ENCODE measurements around the gene KDM7A. TPM values are rescaled to one million over a fixed set of nuclear protein-coding genes. Genes with fewer than 3 reads are reported as not detected.

KDM7A gene
- total RNA-seq, 1 experiment from 2014 or later, result 11.7 TPM

DNA sequence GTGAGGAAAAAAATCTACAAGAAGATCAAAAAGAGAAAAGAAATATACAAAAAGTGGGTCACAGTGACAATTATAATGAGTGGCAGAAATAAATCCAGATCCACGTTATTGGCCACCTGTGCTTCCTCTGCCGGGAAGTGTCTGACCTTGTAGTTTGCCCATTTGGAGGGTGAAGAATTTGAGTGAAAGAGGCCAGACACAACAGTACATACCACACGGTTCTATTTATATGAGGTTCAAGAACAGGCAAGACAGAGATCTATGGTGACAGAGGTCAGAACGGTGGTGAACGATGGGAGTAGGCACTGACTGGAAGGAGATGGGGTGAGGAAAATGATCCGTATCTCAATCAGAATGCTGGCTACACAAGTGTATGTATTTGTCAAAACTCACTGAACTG, 131.1 kb downstream of the KDM7A start:
- BruUV-seq (replicated peaks), result no TSS peak
- Histone ChIP-seq H3K36me3 (ENCODE audit: insufficient read depth, low read length, poor library complexity, severe bottlenecking) (no peaks in the 10 kb centered on the region), H3K27me3 (replicated peaks; ENCODE audit: insufficient read depth, low read depth, low read length, poor library complexity) (no peaks in the 10 kb centered on the region), H3K4me1 (ENCODE audit: insufficient read depth, low read length, poor library complexity, severe bottlenecking) (no peaks in the 10 kb centered on the region), H3K4me3 (ENCODE audit: low read depth, low read length, poor library complexity, severe bottlenecking) (no peak overlapping the region), H3K27ac (ENCODE audit: low read depth, low read length, poor library complexity, severe bottlenecking) (no peak overlapping the region), H3K9me3 (ENCODE audit: low read depth, low read length, poor library complexity, severe bottlenecking) (no peaks in the 10 kb centered on the region)
- ChIA-PET CTCF (no interaction called here), POLR2A (ENCODE audit: low non-redundant PET) (interaction anchor here (0.6 kb wide), 1 partner anchor 173 kb away, joined by 3 read pairs; no protein-coding TSS in a partner anchor)
- DNase-seq (ENCODE audit: low spot score), result no peak
- no peak for TF ChIP-seq EZH2 (IDR thresholded peaks at IDR 0.05; ENCODE audit: borderline replicate concordance, low read depth, low read length, poor library complexity, severe bottlenecking)
- intact Hi-C loops (cut with micrococcal nuclease; ENCODE audit: unreplicated experiment), result no loop called here

DNA sequence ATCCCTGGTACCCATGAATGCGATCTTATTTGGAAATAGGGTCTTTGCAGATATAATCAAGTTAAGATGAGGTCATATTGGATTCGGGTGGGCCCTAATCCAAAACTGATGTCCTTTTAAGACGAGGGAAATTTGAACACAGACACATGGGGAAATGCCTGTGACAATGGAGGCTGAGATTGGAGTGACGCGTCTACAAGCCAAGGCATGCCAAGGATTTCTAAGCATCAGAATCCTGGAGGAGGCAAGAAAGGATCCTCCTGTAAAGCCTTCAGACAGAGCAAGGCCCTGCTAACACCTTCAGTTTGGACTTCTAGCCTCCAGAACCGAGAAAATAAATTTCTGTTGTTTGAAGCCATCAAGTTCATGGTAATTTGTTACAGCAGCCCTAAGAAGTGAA, 132.5 kb downstream of the KDM7A start:
- ChIA-PET CTCF (no interaction called here), POLR2A (ENCODE audit: low non-redundant PET) (no interaction called here)
- no peak overlapping the region for H3K27ac ChIP-seq (ENCODE audit: low read depth, low read length, poor library complexity, severe bottlenecking)
- no peak overlapping the region for H3K4me3 ChIP-seq (ENCODE audit: low read depth, low read length, poor library complexity, severe bottlenecking)
- no TSS peak for BruUV-seq (replicated peaks)
- intact Hi-C loops (cut with micrococcal nuclease; ENCODE audit: unreplicated experiment), result no loop called here
- no peaks in the 10 kb centered on the region for H3K27me3 ChIP-seq (replicated peaks; ENCODE audit: insufficient read depth, low read depth, low read length, poor library complexity)
- H3K36me3 ChIP-seq (ENCODE audit: insufficient read depth, low read length, poor library complexity, severe bottlenecking), result no peaks in the 10 kb centered on the region
- no peak for DNase-seq (ENCODE audit: low spot score)
- no peaks in the 10 kb centered on the region for H3K4me1 ChIP-seq (ENCODE audit: insufficient read depth, low read length, poor library complexity, severe bottlenecking)
- no peak for TF ChIP-seq EZH2 (IDR thresholded peaks at IDR 0.05; ENCODE audit: borderline replicate concordance, low read depth, low read length, poor library complexity, severe bottlenecking)
- TF ChIP-seq, protein P1, sequence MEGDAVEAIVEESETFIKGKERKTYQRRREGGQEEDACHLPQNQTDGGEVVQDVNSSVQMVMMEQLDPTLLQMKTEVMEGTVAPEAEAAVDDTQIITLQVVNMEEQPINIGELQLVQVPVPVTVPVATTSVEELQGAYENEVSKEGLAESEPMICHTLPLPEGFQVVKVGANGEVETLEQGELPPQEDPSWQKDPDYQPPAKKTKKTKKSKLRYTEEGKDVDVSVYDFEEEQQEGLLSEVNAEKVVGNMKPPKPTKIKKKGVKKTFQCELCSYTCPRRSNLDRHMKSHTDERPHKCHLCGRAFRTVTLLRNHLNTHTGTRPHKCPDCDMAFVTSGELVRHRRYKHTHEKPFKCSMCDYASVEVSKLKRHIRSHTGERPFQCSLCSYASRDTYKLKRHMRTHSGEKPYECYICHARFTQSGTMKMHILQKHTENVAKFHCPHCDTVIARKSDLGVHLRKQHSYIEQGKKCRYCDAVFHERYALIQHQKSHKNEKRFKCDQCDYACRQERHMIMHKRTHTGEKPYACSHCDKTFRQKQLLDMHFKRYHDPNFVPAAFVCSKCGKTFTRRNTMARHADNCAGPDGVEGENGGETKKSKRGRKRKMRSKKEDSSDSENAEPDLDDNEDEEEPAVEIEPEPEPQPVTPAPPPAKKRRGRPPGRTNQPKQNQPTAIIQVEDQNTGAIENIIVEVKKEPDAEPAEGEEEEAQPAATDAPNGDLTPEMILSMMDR (conservative IDR thresholded peaks at IDR 0.05; ENCODE audit: low read depth, low read length), result no peak
- H3K9me3 ChIP-seq (ENCODE audit: low read depth, low read length, poor library complexity, severe bottlenecking), result no peaks in the 10 kb centered on the region

DNA sequence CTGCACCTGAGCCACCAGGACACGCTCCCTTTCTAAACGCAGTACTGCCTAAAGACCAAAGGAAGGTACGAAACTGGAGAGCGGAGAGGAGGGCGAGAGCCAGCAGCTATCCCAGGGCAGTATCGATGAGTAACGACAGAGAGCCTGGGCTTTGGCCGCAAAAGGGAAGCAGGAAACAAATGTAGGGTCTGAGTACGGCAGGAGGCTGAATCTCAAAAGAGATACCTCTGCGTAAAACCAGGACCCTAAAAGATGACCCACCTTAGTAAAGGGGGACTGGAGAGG, 134.5 kb downstream of the KDM7A start:
- Histone ChIP-seq H3K4me1 (ENCODE audit: insufficient read depth, low read length, poor library complexity, severe bottlenecking) (no peaks in the 10 kb centered on the region), H3K27ac (ENCODE audit: low read depth, low read length, poor library complexity, severe bottlenecking) (no peak overlapping the region), H3K36me3 (ENCODE audit: insufficient read depth, low read length, poor library complexity, severe bottlenecking) (no peaks in the 10 kb centered on the region), H3K27me3 (replicated peaks; ENCODE audit: insufficient read depth, low read depth, low read length, poor library complexity) (no peaks in the 10 kb centered on the region), H3K4me3 (ENCODE audit: low read depth, low read length, poor library complexity, severe bottlenecking) (no peak overlapping the region), H3K9me3 (ENCODE audit: low read depth, low read length, poor library complexity, severe bottlenecking) (no peaks in the 10 kb centered on the region)
- BruUV-seq (replicated peaks), result no TSS peak
- no peak for TF ChIP-seq EZH2 (IDR thresholded peaks at IDR 0.05; ENCODE audit: borderline replicate concordance, low read depth, low read length, poor library complexity, severe bottlenecking)
- TF ChIP-seq, protein P1 (conservative IDR thresholded peaks at IDR 0.05; ENCODE audit: low read depth, low read length), result no peak
- ChIA-PET CTCF (no interaction called here), POLR2A (ENCODE audit: low non-redundant PET) (no interaction called here)
- DNase-seq (ENCODE audit: low spot score), result no peak
- intact Hi-C loops (cut with micrococcal nuclease; ENCODE audit: unreplicated experiment), result no loop called here

DNA sequence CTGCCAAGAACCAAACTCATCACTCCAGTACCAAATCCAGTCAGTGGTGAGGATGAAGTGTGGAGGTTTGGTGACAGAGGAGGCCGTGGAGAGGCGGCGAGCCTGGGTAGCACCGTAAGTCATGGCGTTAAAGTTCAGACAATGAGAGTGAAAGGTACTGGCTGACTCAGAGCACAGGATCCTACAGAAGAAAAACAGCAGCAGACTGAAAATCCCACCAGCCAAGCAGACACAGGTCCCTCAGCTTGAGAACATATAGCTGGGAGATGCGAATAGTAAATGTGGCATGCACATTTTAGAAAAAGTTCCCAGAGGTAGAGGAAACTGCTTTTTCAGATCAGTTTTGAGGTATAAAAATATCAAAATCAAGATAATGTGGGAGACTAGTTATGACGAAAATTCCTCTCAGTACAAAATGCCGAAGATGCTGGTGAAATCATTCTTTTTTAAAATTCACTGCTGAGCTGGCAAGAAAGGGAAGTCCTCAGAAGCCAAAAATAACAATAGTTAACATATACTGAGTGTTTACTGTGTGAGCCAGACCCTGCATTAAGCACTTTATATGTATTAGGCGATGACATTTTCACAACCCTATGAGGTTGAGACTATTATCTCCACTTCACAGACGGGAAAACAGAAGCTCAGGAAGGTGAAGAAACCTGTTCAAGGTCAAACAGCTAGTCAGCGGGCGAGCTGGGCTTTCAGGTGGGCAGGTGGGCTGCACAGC, 135.0 kb downstream of the KDM7A start:
- Histone ChIP-seq H3K27me3 (replicated peaks; ENCODE audit: insufficient read depth, low read depth, low read length, poor library complexity) (no peaks in the 10 kb centered on the region), H3K27ac (ENCODE audit: low read depth, low read length, poor library complexity, severe bottlenecking) (no peak overlapping the region), H3K4me1 (ENCODE audit: insufficient read depth, low read length, poor library complexity, severe bottlenecking) (no peaks in the 10 kb centered on the region), H3K9me3 (ENCODE audit: low read depth, low read length, poor library complexity, severe bottlenecking) (no peaks in the 10 kb centered on the region), H3K4me3 (ENCODE audit: low read depth, low read length, poor library complexity, severe bottlenecking) (no peak overlapping the region), H3K36me3 (ENCODE audit: insufficient read depth, low read length, poor library complexity, severe bottlenecking) (no peaks in the 10 kb centered on the region)
- no peak for DNase-seq (ENCODE audit: low spot score)
- intact Hi-C loops (cut with micrococcal nuclease; ENCODE audit: unreplicated experiment), result no loop called here
- BruUV-seq (replicated peaks), result no TSS peak
- CTCF ChIA-PET, result no interaction called here
- POLR2A ChIA-PET (ENCODE audit: low non-redundant PET), result no interaction called here
- TF ChIP-seq, protein P1 (conservative IDR thresholded peaks at IDR 0.05; ENCODE audit: low read depth, low read length), result no peak
- no peak for TF ChIP-seq EZH2 (IDR thresholded peaks at IDR 0.05; ENCODE audit: borderline replicate concordance, low read depth, low read length, poor library complexity, severe bottlenecking)
